Measurements from ENCODE around the gene GHRL.
A peak's percentile ranks its signal among the peaks of the same experiment; 100 is the strongest.

The GHRL gene

DNA sequence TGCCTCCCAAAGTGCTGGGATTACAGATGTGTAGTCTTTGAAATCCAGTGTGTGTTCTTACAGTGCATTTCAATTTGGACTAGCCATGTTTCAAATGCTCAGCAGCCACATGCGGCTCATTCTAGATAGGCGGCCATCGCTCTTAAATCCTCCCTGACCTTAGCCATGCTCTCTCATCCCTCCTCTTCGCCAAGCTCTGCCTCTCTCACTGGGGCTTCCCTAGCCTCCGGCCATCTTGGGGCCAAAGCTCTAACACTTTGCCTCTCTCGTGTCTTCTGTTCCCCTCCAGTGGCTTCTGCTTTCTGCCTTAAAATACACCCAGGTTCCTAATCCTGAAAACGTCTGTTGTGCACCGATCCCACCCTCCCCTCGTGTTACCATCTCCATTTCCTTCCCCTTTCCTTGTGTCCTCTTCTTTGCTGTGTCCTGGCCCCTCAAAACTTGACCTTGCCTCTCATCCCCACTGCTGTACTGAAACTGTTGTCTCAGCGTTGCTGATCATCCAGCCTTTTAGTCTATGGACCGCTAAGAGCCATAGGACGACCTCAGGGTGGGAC lies 1.4 kb upstream of the GHRL start:
- DNase-seq: no peak

DNA sequence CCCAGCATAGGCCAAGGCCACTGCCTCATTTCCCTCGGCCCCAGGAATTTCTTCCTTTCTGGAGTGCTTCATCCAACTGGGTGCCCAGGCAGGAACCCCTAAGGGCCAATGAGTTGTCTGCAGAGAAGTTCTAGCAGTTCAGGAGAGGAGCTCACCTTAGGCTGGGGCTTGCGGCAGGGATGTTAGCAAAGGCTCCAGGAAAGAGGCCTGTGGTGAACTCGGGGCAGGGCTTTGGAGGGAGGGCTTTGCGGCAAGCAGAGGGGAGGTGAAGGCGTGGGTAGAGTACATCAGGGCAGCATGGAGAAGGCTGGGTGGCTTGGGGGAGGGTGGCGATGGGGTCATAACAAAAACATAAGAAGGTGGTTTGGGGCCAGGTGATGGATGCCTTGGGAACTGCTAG lies 1.1 kb downstream of the GHRL start:
- DNase-seq: no peak

GRCh38 chr3:10290481-10291176 lies 2.1 kb downstream of the GHRL start:
- DNase-seq: no peak

DNA sequence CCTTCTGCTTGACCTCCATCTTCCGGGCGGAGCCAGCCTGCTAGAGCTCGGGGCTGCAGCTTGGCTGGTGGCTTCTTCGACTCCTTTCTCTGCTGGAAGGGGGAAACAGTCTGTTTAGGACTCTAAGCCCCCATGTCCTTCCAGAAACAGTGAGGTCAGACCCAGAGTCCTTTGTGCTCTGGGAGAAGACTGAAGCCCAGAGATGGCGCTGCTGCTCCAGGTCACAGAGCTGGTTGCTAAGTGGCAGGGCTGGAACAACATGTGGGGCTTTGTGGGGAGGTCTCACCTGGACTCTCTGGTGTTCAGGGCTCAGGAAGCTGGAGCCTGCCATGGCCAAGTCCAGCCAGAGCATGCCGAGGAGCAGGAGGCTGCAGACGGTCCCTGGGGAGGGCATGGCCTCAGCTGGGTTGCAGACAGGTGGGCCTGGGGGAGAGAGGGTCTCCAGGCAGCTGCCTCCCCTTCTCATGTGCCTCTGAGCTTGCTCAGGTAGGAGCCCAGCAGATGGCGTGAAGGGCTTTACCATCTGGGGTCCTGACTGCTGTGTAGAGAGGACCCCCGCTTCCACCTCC lies 2.9 kb downstream of the GHRL start:
- no peak for DNase-seq

GRCh38 chr3:10289077-10289476 lies 3.7 kb downstream of the GHRL start:
- DNase-seq: no peak

- DNase-seq: no peak
Measured at GRCh38 chr3:10288575-10288960, 4.2 kb downstream of the GHRL start.

DNA sequence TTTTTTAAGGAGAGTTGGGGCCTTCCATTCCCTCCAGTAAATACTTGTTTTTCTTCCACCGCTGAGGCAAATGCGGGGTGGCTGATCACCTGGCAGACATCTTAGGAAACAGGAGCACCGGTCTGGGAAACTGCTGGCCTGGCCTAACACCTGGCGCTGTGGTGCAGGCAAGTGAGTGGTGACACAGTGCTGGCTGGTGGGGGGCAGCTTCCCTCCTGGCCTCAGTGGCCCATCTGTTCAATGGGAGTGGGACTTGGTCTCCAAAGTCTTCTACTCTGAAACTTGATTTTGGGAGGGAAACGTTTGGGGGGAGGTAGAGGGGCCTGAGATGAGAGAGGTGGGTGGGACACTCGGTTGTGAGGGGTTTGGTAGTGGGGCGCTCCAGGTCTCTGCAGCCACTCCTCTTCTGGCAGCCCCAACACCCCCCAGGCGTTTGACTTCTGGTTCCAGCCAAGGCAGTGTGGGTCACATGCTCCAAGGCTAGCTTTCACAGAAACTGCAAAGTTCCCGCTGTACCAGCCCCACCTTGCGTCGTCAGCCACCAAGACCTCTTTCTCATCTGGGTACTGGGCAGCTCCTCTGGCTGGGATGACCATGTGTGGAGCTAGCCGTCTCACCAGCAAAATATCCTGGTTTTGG lies 4.7 kb downstream of the GHRL start:
- no peak for DNase-seq

DNA sequence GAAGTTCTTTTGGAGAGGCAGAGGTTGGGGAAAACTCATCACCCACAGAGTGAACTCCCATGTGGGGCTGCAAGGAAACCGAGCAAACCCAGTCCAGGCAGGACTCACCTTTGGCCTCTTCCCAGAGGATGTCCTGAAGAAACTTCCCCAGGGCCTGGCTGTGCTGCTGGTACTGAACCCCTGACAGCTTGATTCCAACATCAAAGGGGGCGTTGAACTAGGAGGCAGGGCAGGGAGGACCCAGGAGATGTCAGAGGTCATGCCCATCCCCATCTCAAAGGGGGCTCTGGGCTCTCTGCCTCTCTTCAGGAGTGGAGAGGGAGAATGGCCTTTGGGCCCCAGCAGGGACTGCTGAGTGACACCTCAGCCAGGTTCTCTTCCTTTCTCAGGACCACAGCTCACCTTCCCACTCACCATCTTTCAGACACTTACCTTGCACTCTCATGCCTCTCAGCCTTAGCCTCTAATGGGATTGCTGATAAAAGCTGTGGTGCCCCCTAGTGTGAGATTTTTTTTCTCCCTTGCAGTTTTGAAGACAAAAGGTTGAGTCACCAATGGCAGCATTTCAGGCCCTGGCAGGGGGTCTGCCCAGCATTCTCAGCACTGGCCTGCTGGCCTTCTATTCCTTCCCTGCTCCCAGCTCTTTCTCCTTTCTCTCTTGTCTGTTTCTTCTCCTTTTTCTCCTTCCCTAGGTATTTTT lies 6.0 kb downstream of the GHRL start:
- peak; percentile 59 for DNase-seq

DNA sequence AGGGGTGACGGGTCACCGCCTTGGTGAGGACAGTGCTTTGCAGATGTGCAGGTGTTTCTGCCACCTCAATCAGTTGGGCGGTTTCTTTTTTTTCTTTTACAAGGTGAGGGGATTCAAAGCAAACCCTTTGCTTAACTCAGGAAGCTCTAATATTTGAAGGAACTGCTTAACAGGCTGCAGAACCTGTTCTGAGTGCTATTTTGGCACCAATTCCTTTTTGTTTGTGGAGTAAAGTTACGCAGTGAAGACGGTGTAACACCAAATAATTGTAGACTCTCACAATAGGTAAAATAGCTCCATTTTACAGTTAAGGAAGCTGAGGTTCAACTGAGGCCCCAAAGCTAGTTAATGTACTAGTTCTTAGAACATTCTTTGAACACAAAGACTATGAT lies 6.6 kb downstream of the GHRL start:
- no peak for DNase-seq

GRCh38 chr3:10285272-10286132 lies 7.2 kb downstream of the GHRL start:
- DNase-seq: no peak

DNA sequence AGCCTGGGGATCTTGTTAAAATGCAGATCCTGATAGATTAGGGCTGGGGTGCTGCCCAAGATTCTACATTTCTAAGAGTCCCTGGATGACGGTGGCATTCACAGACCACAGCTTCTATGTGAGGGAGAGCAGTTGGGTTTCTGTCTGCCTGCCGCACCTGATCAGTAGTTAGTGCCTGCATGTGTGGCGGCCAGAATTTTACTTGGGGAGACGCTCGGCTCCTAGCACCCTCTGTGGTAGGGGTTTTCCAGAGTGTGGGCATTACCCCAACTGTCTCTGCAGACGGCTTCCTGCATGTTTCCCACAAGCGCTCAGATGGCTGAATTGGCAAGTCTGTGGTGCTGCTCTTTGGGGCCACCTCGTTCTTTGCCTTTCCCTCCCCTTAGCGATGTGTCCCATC lies 8.3 kb downstream of the GHRL start:
- no peak for DNase-seq

DNA sequence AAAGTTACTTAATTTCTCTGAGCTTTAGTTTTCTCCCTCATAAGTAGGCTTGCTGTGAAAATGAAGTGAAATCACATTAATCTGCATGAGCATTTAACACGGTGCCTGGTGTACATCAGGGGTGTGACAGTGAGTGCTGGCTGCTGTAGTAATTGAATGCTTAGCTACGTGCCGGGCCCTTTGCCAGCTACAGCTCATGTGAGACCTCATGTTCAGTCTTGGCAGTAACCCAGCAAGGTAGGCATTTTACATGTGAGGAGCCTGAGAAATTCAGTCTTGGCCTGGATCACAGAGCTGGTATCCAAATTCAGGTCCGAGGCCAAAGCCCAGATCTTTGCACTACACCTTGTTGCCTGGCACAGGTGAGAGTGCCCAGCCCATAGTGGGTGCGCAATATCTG lies 9.1 kb downstream of the GHRL start:
- peak; percentile 95 for DNase-seq

- no peak for DNase-seq
Measured at GRCh38 chr3:10281951-10282350, 10.8 kb downstream of the GHRL start.

DNA sequence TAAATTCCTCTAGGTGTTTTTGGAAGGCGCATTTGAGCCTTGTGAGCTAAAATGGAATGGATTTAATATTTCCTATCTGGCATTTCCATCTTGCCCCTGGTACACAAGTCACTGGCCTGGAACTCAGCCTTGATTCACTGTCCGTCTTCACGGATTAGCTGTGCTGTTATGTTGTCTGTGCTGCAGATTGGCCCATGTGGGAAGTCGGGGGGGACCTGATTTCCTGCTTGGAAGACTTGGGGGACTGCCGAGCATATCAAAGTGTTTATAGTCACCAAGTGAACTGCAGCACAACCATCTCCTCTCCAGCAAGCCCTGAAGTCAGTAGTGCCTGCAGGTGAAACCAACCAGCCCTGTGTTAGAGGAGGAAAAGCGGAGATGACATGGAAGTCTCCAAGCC lies 12.2 kb downstream of the GHRL start:
- no peak for DNase-seq

DNA sequence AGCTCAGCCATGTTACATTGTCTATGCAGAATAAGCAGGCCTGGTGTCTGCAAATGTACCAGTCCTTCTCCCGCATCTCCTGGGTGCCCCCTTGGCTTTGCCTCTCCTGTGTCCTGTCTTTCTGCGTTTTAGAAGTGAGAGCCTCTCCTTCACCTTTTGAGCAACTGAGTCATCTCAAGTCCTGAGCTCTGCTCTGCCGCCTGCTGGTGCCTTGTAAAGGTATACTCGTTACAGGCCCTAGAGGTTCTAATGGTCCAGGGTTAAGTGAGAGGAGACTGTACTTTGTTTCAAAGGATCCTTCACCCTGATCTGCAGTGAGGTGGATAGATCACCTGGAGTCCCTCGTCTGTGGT lies 12.6 kb downstream of the GHRL start:
- DNase-seq: no peak

GRCh38 chr3:10279384-10280176 lies 13.2 kb downstream of the GHRL start:
- no peak for DNase-seq

- no peak for DNase-seq
Measured at GRCh38 chr3:10278501-10278900, 14.2 kb downstream of the GHRL start.

DNA sequence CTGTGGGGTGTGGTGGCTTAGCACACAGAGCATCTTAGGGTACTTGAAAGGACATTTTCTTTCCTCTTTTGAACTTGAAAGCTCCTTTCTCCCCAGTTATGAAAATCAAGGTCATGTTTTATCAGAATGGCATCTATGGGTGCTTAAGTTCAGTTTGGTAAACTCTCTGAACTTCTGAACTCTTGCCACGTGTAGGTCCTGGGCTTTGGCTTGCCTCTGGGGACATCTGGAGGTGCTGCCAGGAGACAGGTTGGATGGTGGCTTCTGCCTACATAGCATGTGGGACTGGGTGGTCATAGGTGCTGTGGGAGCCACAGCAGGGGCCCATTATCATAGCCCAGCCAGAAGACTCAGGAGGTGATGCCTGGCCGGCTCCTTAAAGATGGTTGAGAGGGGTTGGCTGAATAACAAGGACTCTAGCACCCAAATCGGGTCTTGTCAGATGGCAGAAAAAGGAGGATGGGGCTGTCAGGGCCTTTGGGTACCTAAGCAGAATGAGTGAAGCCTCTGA lies 15.6 kb downstream of the GHRL start:
- no peak for DNase-seq

DNA sequence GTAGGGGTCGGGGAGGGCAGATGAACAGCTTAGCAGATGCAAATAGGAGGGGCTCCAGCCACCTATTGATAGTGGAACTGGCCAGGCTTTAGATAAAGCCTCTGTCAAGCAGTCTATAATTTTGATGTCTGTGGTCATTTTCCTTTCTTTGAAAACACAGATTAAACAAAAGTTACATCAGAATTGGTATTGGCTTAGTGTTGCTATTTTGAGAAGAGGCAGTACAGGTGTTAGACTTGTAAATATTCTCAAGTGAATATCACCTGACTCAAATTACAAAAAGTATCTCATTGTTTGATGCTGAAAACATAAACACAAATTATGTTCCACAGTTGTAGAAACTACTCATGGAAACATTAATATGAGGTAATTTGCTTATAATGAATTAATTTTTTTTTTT lies 18.1 kb downstream of the GHRL start:
- DNase-seq: peak; percentile 53

DNA sequence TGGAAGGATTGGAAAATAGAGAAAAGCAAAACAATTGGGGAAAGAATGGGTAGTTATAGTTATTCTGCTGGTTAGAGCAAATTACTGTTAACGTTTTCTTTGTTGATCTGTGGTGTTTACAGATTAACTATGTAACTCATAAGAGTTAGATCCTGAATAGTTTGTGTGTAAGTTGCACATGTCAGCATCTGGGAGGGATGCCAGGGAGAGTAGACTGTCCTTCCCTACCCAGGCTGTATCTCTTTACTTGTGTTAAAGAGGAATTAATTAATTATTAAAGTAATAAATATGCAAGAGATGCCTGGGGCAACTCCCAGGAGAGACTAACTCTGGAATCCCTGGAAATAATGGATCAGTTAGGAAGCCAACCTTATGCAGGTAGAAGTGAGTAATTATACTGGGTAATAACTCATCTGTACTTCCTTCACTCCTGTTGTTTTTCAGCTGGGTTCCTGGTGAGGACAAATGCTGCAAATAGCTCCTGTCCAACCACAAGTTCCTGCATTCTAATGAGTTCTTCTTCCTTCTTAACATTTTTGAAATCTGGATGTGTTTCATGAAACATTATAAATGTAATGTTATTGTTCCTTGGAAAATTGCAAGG lies 18.9 kb downstream of the GHRL start:
- no peak for DNase-seq

- DNase-seq: no peak
Measured at GRCh38 chr3:10272977-10273376, 19.8 kb downstream of the GHRL start.
